ENCODE results near the gene GLRX3.
A peak's percentile ranks its signal among the peaks of the same experiment; 100 is the strongest.

GLRX3 gene

DNA sequence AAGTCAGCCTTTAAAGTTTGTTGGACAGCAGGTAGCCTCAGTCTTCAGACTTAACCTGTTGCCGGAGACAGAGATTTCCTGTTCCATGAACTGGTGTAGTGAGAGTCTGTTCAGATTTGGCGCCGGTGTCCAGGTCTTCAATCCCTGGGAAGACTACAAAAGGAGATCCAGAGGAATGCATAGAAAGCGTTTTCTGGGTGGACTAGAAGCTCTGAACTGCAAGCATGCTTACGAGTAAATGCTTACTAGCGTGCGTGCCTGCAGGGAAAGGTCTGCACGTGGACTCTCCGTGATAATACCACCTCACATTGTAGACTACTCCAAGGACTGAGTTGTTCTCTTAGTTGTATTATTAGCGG, 878 bp downstream of the GLRX3 start:
- ChIA-PET POLR2A (interaction anchor here (1.9 kb wide), 1 partner anchor 26 kb away, joined by 45 read pairs; the partner anchor contains the start of gene C10orf143), CTCF (interaction anchor here (1.3 to 3.7 kb wide), 3 partner anchors 9 to 26 kb away, joined by 3 to 30 read pairs (median 19); partner anchors contain the start of gene C10orf143)
- DNase-seq (ENCODE audit: low read depth, low spot score) = no peak
- TF ChIP-seq, protein P1, sequence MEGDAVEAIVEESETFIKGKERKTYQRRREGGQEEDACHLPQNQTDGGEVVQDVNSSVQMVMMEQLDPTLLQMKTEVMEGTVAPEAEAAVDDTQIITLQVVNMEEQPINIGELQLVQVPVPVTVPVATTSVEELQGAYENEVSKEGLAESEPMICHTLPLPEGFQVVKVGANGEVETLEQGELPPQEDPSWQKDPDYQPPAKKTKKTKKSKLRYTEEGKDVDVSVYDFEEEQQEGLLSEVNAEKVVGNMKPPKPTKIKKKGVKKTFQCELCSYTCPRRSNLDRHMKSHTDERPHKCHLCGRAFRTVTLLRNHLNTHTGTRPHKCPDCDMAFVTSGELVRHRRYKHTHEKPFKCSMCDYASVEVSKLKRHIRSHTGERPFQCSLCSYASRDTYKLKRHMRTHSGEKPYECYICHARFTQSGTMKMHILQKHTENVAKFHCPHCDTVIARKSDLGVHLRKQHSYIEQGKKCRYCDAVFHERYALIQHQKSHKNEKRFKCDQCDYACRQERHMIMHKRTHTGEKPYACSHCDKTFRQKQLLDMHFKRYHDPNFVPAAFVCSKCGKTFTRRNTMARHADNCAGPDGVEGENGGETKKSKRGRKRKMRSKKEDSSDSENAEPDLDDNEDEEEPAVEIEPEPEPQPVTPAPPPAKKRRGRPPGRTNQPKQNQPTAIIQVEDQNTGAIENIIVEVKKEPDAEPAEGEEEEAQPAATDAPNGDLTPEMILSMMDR (IDR thresholded peaks at IDR 0.05; ENCODE audit: insufficient read depth, low read length, missing control alignments) = no peak
- peak overlapping the region; percentile 76 for H3K4me3 ChIP-seq (ENCODE audit: low read depth, low read length)

DNA sequence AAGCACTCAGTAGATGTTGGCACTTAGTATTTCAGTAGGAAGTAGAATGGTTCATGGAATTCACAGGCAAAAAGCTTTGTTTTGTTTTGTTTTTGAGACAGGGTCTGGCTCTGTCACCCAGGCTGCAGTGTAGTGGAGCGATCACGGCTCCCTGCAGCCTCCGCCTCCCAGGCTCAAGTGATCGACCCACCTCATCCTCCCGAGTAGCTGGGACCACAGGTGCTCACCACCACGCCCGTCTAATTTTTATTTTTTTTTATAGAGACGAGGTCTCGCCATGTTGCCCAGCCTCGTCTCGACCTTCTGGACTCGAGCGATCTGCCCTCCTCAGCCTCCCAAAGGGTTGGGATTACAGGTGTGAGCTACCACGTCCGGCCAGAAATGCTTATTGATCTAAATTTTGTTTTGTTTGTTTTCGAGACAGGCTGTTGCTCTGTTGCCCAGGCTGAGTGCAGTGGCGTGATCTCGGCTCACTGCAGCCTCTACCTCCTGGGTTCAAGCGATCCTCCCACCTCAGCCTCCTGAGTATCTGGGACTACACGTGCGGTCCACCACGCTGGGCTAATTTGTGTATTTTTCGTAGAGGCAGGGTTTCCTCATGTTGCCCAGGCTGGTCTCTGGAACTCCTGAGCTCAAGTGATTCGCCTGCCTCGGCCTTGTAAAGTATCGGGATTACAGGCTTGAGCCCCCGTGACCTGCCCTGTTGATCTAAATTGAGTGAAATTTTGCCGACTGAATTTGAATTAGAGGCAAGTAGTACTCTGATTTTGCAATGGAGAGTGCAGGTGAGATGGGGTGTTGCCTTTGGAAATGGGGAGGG, 1.7 kb downstream of the GLRX3 start:
- ChIA-PET CTCF (interaction anchor here (1.3 to 3.7 kb wide), 3 partner anchors 10 to 27 kb away, joined by 3 to 30 read pairs (median 19); partner anchors contain the start of gene C10orf143), POLR2A (interaction anchor here (0.6 to 1.9 kb wide), 2 partner anchors 27 to 134 kb away, joined by 3 to 45 read pairs; partner anchors contain the start of gene C10orf143)
- DNase-seq (ENCODE audit: low read depth, low spot score) = no peak

DNA sequence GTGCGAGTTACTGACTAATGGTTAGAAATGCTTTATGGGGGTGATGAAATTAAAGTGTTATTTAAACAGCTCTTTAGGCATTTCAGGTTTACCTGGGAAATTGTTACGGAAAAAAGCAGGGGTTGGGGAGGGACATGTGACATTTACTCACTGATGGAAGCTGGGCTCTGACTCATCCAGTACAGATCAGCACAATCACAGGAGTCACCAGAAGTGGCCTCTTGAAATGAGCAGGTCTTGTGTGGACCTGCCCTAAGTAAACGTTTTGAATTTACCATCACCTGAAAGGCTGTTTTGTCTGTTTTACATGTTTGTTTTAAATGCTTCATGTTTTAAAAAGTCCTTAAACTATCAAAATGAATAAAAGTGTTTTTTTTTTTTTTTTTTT, 2.3 kb downstream of the GLRX3 start:
- CTCF ChIA-PET = interaction anchor here (3.2 to 3.7 kb wide), 2 partner anchors 11 to 28 kb away, joined by 19 to 30 read pairs; partner anchors contain the start of gene C10orf143
- H3K4me3 ChIP-seq (ENCODE audit: low read depth, low read length) = no peak overlapping the region
- no peak for DNase-seq (ENCODE audit: low read depth, low spot score)
- POLR2A ChIA-PET = no interaction called here
- TF ChIP-seq, protein P1 (IDR thresholded peaks at IDR 0.05; ENCODE audit: insufficient read depth, low read length, missing control alignments) = no peak

More for the DNA sequence above, 1.7 kb downstream of the GLRX3 start:
- TF ChIP-seq, protein P1 (IDR thresholded peaks at IDR 0.05; ENCODE audit: insufficient read depth, low read length, missing control alignments) = no peak
- H3K4me3 ChIP-seq (ENCODE audit: low read depth, low read length) = peak overlapping the region; percentile 76

DNA sequence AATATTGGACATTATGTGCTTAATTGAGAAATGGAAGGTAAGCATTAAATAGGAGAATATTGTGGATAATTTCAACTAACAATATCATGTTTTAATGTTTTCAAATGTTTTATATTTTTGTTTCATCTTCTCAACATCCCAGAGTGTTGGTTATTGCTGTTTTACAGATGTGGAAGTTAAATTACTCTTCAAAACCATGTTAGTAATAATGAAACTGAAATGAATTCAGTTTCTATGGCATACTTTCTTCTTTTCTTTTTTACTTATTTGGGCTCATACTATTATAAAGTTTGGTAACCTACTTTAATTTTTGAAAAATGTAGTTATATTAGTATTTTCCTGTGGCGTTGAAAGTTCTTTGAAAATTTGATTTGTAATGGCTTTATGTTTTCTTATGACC, 4.2 kb downstream of the GLRX3 start:
- TF ChIP-seq, protein P1 (IDR thresholded peaks at IDR 0.05; ENCODE audit: insufficient read depth, low read length, missing control alignments) = no peak
- CTCF ChIA-PET = interaction anchor here (1.4 kb wide), 1 partner anchor 30 kb away, joined by 7 read pairs; the partner anchor contains the start of gene C10orf143
- POLR2A ChIA-PET = no interaction called here
- no peak for DNase-seq (ENCODE audit: low read depth, low spot score)
- no peak overlapping the region for H3K4me3 ChIP-seq (ENCODE audit: low read depth, low read length)

DNA sequence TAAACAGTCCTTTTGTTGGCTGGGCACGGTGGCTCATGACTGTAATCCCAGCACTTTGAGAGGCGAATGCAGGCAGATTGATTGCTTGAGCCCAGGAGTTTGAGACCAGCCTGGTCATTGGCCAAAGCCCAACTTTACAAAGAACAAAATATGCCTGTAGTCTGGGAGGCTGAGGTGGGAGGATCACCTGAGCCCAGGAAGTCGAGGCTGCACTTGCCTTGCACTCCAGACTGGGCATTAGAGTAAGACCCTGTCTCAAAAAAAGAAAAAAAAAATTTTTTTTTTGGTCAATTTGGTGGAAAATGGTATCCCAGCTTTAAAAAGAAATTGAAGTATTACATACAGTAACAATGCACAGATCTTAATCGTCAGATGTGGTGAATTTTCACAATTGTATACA, 4.8 kb downstream of the GLRX3 start:
- DNase-seq (ENCODE audit: low read depth, low spot score) = no peak
- POLR2A ChIA-PET = no interaction called here
- TF ChIP-seq, protein P1 (IDR thresholded peaks at IDR 0.05; ENCODE audit: insufficient read depth, low read length, missing control alignments) = no peak
- H3K4me3 ChIP-seq (ENCODE audit: low read depth, low read length) = no peak overlapping the region
- CTCF ChIA-PET = interaction anchor here (0.5 to 1.6 kb wide), 3 partner anchors 31 to 50 kb away, joined by 3 to 5 read pairs (median 3); partner anchors contain the start of gene C10orf143

DNA sequence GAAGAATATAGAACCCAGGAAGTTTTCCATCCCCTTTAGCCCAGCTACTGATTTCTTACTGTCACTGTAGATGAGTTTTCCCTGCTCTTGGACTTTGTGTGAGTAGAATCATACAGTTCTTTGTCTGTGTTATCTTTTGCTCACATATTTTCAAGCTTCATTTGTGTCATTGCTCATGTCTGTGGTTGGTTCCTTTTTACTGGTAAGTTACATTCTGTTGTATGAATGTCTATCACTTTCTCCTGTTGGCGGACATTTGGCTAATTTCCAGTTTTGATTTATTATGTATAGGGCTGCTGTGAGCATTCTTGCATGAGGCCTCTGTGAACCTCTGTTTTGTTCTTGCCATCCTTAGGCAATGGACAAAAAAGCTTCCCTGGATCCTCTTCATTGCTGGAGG, 5.3 kb downstream of the GLRX3 start:
- no peak overlapping the region for H3K4me3 ChIP-seq (ENCODE audit: low read depth, low read length)
- TF ChIP-seq, protein P1 (IDR thresholded peaks at IDR 0.05; ENCODE audit: insufficient read depth, low read length, missing control alignments) = no peak
- ChIA-PET CTCF (interaction anchor here (1.2 to 2.5 kb wide), 3 partner anchors 31 to 49 kb away, joined by 3 to 10 read pairs (median 5); partner anchors contain the start of gene C10orf143), POLR2A (no interaction called here)
- DNase-seq (ENCODE audit: low read depth, low spot score) = no peak
